GM19395 (cell line): ENCODE results near the gene TRDN.
"Not testable (repeated sequence)": the region's sequence is repeated elsewhere in the genome, so short reads cannot be mapped to it uniquely, and the experiment has no call there.

Experiments used
- ATAC-seq: cut with Tn5 transposase; IDR thresholded peaks from one replicate; pipeline ENCODE4 v1.9.1; 2021; ENCODE audit warnings: mild to moderate bottlenecking, moderate library complexity; ENCODE audit not compliant: unreplicated experiment

The TRDN gene

GRCh38 chr6:123632641-123633040 is 4.1 kb downstream of the TRDN start:
- no peak for ATAC-seq

GRCh38 chr6:123629258-123629941 is 7.3 kb downstream of the TRDN start:
- ATAC-seq: no peak

- ATAC-seq: no peak
Observed at GRCh38 chr6:123625696-123626095, 11.1 kb downstream of the TRDN start.

GRCh38 chr6:123622780-123623179 is 14.0 kb downstream of the TRDN start:
- ATAC-seq: no peak

- no peak for ATAC-seq
Observed at GRCh38 chr6:123619156-123619555, 17.6 kb downstream of the TRDN start.

GRCh38 chr6:123616942-123617341 is 19.8 kb downstream of the TRDN start:
- no peak for ATAC-seq

GRCh38 chr6:123616016-123616415 is 20.7 kb downstream of the TRDN start:
- ATAC-seq: no peak

GRCh38 chr6:123610779-123611178 is 26.0 kb downstream of the TRDN start:
- no peak for ATAC-seq

GRCh38 chr6:123604067-123604466 is 32.7 kb downstream of the TRDN start:
- ATAC-seq: no peak

- peak; percentile 89 for ATAC-seq
Observed at GRCh38 chr6:123598011-123598410, 38.7 kb downstream of the TRDN start.

GRCh38 chr6:123594776-123595175 is 42.0 kb downstream of the TRDN start:
- no peak for ATAC-seq

GRCh38 chr6:123592426-123592825 is 44.3 kb downstream of the TRDN start:
- ATAC-seq: no peak

GRCh38 chr6:123589973-123590372 is 46.8 kb downstream of the TRDN start:
- ATAC-seq: no peak

- ATAC-seq: no peak
Observed at GRCh38 chr6:123589317-123589716, 47.4 kb downstream of the TRDN start.

GRCh38 chr6:123588546-123588895 is 48.2 kb downstream of the TRDN start:
- no peak for ATAC-seq

GRCh38 chr6:123587838-123588545 is 48.8 kb downstream of the TRDN start:
- no peak for ATAC-seq

- ATAC-seq: not testable (repeated sequence)
Observed at GRCh38 chr6:123587407-123587806, 49.3 kb downstream of the TRDN start.

- ATAC-seq: no peak
Observed at GRCh38 chr6:123580331-123580730, 56.4 kb downstream of the TRDN start.

- ATAC-seq: no peak
Observed at GRCh38 chr6:123575188-123575587, 61.6 kb downstream of the TRDN start.

GRCh38 chr6:123570813-123571684 is 65.7 kb downstream of the TRDN start:
- ATAC-seq: no peak

- ATAC-seq: no peak
Observed at GRCh38 chr6:123569575-123569974, 67.2 kb downstream of the TRDN start.

GRCh38 chr6:123565529-123565928 is 71.2 kb downstream of the TRDN start:
- no peak for ATAC-seq
